HepG2 (cell line): ENCODE results near the gene ASH1L. TPM values are rescaled to one million over a fixed set of nuclear protein-coding genes. Genes with fewer than 3 reads are reported as not detected.
A peak's percentile ranks its signal among the peaks of the same experiment; 100 is the strongest.

ENCODE experiments used
- ARNTL ChIP-seq: sonication (generic); formaldehyde crosslinking; IDR thresholded peaks from 2 replicates; pipeline ENCODE4 v1.4.0; 2020; ENCODE audit warnings: mild to moderate bottlenecking, missing genetic modification reagents
- MBD4 ChIP-seq: IDR thresholded peaks from 2 replicates; pipeline ENCODE4 v1.6.1; 2012; ENCODE audit warnings: low read length, inconsistent platforms, borderline replicate concordance
- NONO ChIP-seq, 2 experiments: fragments of 450-650 bp in 1 of 2; sonication (generic) in 1 of 2; formaldehyde crosslinking in 1 of 2; IDR thresholded peaks in 1 of 2; conservative IDR thresholded peaks in 1 of 2; 2 replicates each; pipeline versions ENCODE4 v1.6.1 to v1.8.0; 2017 to 2022; ENCODE audit warnings: mild to moderate bottlenecking in 1 of 2, missing genetic modification reagents in 1 of 2, moderate library complexity in 1 of 2
- PAWR ChIP-seq: sonication (generic); formaldehyde crosslinking; IDR thresholded peaks from 2 replicates; pipeline ENCODE4 v1.4.0; 2020; ENCODE audit warnings: missing genetic modification reagents, mild to moderate bottlenecking, borderline replicate concordance
- POLR2G ChIP-seq: fragments of 200-400 bp; formaldehyde crosslinking; IDR thresholded peaks from 2 replicates; pipeline ENCODE4 v1.6.1; 2018; ENCODE audit warnings: mild to moderate bottlenecking, low read depth, low read length, moderate library complexity
- SATB2 ChIP-seq: sonication (generic); formaldehyde crosslinking; IDR thresholded peaks from 2 replicates; pipeline ENCODE4 v1.5.0; 2020; ENCODE audit warnings: missing genetic modification reagents
- SPEN ChIP-seq: sonication (generic); formaldehyde crosslinking; IDR thresholded peaks from 2 replicates; pipeline ENCODE4 v1.5.1; 2020; ENCODE audit warnings: low read depth, mild to moderate bottlenecking, missing genetic modification reagents
- TBX3 ChIP-seq: fragments of 450-650 bp; IDR thresholded peaks from 2 replicates; pipeline ENCODE4 v1.6.1; 2017; ENCODE audit warnings: antibody characterized with exemption, mild to moderate bottlenecking, inconsistent platforms, borderline replicate concordance
- YY1 ChIP-seq: IDR thresholded peaks from 2 replicates; pipeline ENCODE4 v1.6.1; 2011; ENCODE audit warnings: low read length, low read depth, moderate library complexity, mild to moderate bottlenecking; ENCODE audit not compliant: insufficient read depth, insufficient replicate concordance
- ZBTB7B ChIP-seq: sonication (generic); formaldehyde crosslinking; IDR thresholded peaks from 2 replicates; pipeline ENCODE4 v1.4.0; 2020; ENCODE audit warnings: missing genetic modification reagents
- ZEB1 ChIP-seq: IDR thresholded peaks from 2 replicates; pipeline ENCODE4 v1.6.1; 2012; ENCODE audit warnings: mild to moderate bottlenecking, low read depth, inconsistent platforms; ENCODE audit not compliant: insufficient replicate concordance
- ZNF530 ChIP-seq: sonication (generic); formaldehyde crosslinking; IDR thresholded peaks from 2 replicates; pipeline ENCODE4 v1.5.0; 2020; ENCODE audit warnings: low read depth, mild to moderate bottlenecking, missing genetic modification reagents
- ZNF777 ChIP-seq: sonication (generic); formaldehyde crosslinking; IDR thresholded peaks from 2 replicates; pipeline ENCODE4 v1.4.0; 2020; ENCODE audit warnings: missing genetic modification reagents
- polyA plus RNA-seq, 8 experiments: library from polyadenylated mRNA; depleted of rRNA in 3 of 8; stranded (reverse) in 7 of 8; unstranded in 1 of 8; fragments of >200 nt; fragmentation: Illumina TruSeq in 4 of 8; extraction: Trizol in 4 of 8; gene quantifications; 2 replicates each; pipeline versions ENCODE4 v1.2.1 to v1.2.3, GENCODE V29; 2011 to 2016; ENCODE audit warnings: low read depth in 4 of 8, missing spikeins in 1 of 8, mixed read lengths in 1 of 8; ENCODE audit not compliant: insufficient read depth in 1 of 8
- total RNA-seq, 5 experiments: library from RNA; depleted of rRNA; stranded (reverse); fragments of >200 nt; fragmentation: Illumina TruSeq; extraction: Trizol; gene quantifications; 2 replicates each; pipeline ENCODE4 v1.2.3, GENCODE V29; 2016; ENCODE audit warnings: low read depth in 1 of 5
- TF ChIP-seq, protein P1 (sequence below): sonication (generic); formaldehyde crosslinking; IDR thresholded peaks from 2 replicates; pipeline ENCODE4 v1.4.0; 2020; ENCODE audit warnings: mild to moderate bottlenecking, low read depth, missing genetic modification reagents
- TF ChIP-seq, protein P2 (sequence below): sonication (generic); formaldehyde crosslinking; conservative IDR thresholded peaks from 2 replicates; pipeline ENCODE4 v1.4.0; 2020; ENCODE audit warnings: missing genetic modification reagents
- TF ChIP-seq, protein P3 (sequence below): sonication (generic); formaldehyde crosslinking; IDR thresholded peaks from 2 replicates; pipeline ENCODE4 v1.4.0; 2020; ENCODE audit warnings: missing genetic modification reagents
- TF ChIP-seq, protein P4 (sequence below): sonication (generic); formaldehyde crosslinking; IDR thresholded peaks from 2 replicates; pipeline ENCODE4 v1.9.0; 2022; ENCODE audit warnings: missing genetic modification reagents, mild to moderate bottlenecking, borderline replicate concordance

Gene ASH1L
- total and polyA plus RNA-seq, 2 of the 13 experiments (the other 11 are each of a cell fraction or from before 2014, with no cell fraction given): 10.2 to 15.3 TPM

DNA sequence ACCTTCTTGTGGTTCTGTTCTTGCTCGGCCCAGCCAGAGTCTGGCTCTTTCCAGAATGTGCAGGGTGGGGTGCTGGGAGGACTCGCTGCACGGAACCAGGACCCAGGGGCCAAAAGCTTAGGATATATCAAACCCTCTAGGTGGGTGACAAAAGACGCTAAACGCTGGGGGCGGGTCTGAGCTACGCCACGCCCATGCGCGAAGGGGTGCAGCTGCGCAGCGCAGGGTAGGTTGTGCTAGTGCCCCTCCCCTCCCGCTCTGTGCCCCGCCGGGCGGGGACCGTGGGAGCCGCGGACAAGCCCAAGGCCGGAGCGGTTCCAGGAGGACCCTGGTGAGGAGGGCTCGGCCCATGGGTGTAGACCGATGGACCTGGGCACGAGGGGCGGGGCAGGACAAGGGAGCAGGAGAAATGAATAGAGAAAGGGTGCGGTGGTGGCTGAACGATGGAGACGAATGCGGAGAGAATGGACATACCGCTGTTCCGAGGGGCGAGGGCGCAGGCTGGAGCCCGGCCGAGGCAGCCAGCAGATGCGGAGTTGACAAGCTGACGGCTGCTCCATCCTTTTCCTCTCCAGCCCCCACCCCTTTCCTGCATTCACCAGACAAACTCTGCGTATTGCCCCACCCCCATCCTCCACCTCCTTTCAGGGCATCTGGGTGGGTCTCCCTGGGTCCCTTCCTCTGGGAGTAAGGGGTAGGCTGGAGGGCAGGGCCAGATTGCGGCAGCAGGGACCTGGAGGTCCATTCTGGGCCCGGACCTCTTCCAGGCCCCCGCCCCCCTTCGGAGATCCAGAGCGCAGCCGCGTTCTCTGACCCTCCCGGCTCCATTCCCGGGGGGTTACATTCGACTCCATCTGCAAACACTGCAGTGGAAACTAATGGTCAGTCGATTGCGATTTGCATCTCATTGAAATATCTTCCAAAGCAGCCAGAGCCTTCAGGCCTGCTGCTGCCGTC is 241.7 kb downstream of the ASH1L start, which contains the start of gene RUSC1 (continued):
- TF ChIP-seq, protein P1, sequence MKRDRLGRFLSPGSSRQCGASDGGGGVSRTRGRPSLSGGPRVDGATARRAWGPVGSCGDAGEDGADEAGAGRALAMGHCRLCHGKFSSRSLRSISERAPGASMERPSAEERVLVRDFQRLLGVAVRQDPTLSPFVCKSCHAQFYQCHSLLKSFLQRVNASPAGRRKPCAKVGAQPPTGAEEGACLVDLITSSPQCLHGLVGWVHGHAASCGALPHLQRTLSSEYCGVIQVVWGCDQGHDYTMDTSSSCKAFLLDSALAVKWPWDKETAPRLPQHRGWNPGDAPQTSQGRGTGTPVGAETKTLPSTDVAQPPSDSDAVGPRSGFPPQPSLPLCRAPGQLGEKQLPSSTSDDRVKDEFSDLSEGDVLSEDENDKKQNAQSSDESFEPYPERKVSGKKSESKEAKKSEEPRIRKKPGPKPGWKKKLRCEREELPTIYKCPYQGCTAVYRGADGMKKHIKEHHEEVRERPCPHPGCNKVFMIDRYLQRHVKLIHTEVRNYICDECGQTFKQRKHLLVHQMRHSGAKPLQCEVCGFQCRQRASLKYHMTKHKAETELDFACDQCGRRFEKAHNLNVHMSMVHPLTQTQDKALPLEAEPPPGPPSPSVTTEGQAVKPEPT (CRISPR knock-in tag): no peak
- TF ChIP-seq, protein P2, sequence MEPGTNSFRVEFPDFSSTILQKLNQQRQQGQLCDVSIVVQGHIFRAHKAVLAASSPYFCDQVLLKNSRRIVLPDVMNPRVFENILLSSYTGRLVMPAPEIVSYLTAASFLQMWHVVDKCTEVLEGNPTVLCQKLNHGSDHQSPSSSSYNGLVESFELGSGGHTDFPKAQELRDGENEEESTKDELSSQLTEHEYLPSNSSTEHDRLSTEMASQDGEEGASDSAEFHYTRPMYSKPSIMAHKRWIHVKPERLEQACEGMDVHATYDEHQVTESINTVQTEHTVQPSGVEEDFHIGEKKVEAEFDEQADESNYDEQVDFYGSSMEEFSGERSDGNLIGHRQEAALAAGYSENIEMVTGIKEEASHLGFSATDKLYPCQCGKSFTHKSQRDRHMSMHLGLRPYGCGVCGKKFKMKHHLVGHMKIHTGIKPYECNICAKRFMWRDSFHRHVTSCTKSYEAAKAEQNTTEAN (CRISPR knock-in tag): no peak
- TF ChIP-seq, protein P3, sequence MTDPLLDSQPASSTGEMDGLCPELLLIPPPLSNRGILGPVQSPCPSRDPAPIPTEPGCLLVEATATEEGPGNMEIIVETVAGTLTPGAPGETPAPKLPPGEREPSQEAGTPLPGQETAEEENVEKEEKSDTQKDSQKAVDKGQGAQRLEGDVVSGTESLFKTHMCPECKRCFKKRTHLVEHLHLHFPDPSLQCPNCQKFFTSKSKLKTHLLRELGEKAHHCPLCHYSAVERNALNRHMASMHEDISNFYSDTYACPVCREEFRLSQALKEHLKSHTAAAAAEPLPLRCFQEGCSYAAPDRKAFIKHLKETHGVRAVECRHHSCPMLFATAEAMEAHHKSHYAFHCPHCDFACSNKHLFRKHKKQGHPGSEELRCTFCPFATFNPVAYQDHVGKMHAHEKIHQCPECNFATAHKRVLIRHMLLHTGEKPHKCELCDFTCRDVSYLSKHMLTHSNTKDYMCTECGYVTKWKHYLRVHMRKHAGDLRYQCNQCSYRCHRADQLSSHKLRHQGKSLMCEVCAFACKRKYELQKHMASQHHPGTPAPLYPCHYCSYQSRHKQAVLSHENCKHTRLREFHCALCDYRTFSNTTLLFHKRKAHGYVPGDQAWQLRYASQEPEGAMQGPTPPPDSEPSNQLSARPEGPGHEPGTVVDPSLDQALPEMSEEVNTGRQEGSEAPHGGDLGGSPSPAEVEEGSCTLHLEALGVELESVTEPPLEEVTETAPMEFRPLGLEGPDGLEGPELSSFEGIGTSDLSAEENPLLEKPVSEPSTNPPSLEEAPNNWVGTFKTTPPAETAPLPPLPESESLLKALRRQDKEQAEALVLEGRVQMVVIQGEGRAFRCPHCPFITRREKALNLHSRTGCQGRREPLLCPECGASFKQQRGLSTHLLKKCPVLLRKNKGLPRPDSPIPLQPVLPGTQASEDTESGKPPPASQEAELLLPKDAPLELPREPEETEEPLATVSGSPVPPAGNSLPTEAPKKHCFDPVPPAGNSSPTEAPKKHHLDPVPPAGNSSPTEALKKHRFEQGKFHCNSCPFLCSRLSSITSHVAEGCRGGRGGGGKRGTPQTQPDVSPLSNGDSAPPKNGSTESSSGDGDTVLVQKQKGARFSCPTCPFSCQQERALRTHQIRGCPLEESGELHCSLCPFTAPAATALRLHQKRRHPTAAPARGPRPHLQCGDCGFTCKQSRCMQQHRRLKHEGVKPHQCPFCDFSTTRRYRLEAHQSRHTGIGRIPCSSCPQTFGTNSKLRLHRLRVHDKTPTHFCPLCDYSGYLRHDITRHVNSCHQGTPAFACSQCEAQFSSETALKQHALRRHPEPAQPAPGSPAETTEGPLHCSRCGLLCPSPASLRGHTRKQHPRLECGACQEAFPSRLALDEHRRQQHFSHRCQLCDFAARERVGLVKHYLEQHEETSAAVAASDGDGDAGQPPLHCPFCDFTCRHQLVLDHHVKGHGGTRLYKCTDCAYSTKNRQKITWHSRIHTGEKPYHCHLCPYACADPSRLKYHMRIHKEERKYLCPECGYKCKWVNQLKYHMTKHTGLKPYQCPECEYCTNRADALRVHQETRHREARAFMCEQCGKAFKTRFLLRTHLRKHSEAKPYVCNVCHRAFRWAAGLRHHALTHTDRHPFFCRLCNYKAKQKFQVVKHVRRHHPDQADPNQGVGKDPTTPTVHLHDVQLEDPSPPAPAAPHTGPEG (CRISPR knock-in tag): no peak
- TF ChIP-seq MBD4: 0 out of 2 replicates have a peak, but pooled peaks have one; percentile 52
- no peak for TF ChIP-seq SPEN (CRISPR knock-in tag)
- no peak for TF ChIP-seq PAWR
- TF ChIP-seq, protein P4, sequence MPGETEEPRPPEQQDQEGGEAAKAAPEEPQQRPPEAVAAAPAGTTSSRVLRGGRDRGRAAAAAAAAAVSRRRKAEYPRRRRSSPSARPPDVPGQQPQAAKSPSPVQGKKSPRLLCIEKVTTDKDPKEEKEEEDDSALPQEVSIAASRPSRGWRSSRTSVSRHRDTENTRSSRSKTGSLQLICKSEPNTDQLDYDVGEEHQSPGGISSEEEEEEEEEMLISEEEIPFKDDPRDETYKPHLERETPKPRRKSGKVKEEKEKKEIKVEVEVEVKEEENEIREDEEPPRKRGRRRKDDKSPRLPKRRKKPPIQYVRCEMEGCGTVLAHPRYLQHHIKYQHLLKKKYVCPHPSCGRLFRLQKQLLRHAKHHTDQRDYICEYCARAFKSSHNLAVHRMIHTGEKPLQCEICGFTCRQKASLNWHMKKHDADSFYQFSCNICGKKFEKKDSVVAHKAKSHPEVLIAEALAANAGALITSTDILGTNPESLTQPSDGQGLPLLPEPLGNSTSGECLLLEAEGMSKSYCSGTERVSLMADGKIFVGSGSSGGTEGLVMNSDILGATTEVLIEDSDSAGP (CRISPR knock-in tag): peak; percentile 37; the same call in 1 of the 2 replicates
- no peak for TF ChIP-seq ZBTB7B (CRISPR knock-in tag)
- no peak for TF ChIP-seq YY1
- TF ChIP-seq SATB2: no peak
- no peak for TF ChIP-seq ZEB1
- TF ChIP-seq TBX3: no peak
- no peak for TF ChIP-seq ZNF530 (CRISPR knock-in tag)
- TF ChIP-seq ZNF777: 0 out of 2 replicates have a peak, but pooled peaks have one; percentile 25
- no peak for TF ChIP-seq NONO (IDR thresholded peaks at IDR 0.05)
- peak; percentile 48; the same call in 1 of the 2 replicates for TF ChIP-seq NONO (CRISPR knock-in tag; conservative IDR thresholded peaks at IDR 0.05)
- peak; percentile 45 for TF ChIP-seq POLR2G
- no peak for TF ChIP-seq ARNTL
